ENCODE measurements around the gene DNAJC13.

The DNAJC13 gene

GRCh38 chr3:132486099-132486498 lies 68.8 kb downstream of the DNAJC13 start:
- DNase-seq (ENCODE audit: low read depth in 2 of 2): no peak

GRCh38 chr3:132488151-132488550 lies 70.8 kb downstream of the DNAJC13 start:
- DNase-seq (ENCODE audit: low read depth in 2 of 2): no peak

GRCh38 chr3:132499071-132499470 lies 81.8 kb downstream of the DNAJC13 start:
- no peak for DNase-seq (ENCODE audit: low read depth in 2 of 2)

GRCh38 chr3:132503559-132503958 lies 86.3 kb downstream of the DNAJC13 start:
- DNase-seq (ENCODE audit: low read depth in 2 of 2): no peak

GRCh38 chr3:132504375-132504933 lies 87.2 kb downstream of the DNAJC13 start:
- DNase-seq (ENCODE audit: low read depth in 2 of 2): no peak

GRCh38 chr3:132507657-132508056 lies 90.4 kb downstream of the DNAJC13 start:
- DNase-seq (ENCODE audit: low read depth in 2 of 2): no peak

GRCh38 chr3:132509096-132509495 lies 91.8 kb downstream of the DNAJC13 start:
- DNase-seq (ENCODE audit: low read depth in 2 of 2): no peak

GRCh38 chr3:132509506-132509905 lies 92.2 kb downstream of the DNAJC13 start:
- DNase-seq (ENCODE audit: low read depth in 2 of 2): no peak

GRCh38 chr3:132513057-132513456 lies 95.8 kb downstream of the DNAJC13 start:
- no peak for DNase-seq (ENCODE audit: low read depth in 2 of 2)

GRCh38 chr3:132517311-132517710 lies 100.0 kb downstream of the DNAJC13 start:
- no peak for DNase-seq (ENCODE audit: low read depth in 2 of 2)

GRCh38 chr3:132519914-132520313 lies 102.6 kb downstream of the DNAJC13 start:
- DNase-seq (ENCODE audit: low read depth in 2 of 2): no peak

GRCh38 chr3:132521901-132522300 lies 104.6 kb downstream of the DNAJC13 start:
- DNase-seq (ENCODE audit: low read depth in 2 of 2): no peak

- no peak for DNase-seq (ENCODE audit: low read depth in 2 of 2)
Observed at GRCh38 chr3:132522353-132522752, 105.1 kb downstream of the DNAJC13 start.

- no peak for DNase-seq (ENCODE audit: low read depth in 2 of 2)
Observed at GRCh38 chr3:132530624-132531023, 113.3 kb downstream of the DNAJC13 start.

GRCh38 chr3:132535575-132536441 lies 118.5 kb downstream of the DNAJC13 start:
- peak; percentile 31 to 34 for DNase-seq (ENCODE audit: low read depth in 2 of 2)

- no peak for DNase-seq (ENCODE audit: low read depth in 2 of 2)
Observed at GRCh38 chr3:132536442-132537153, 119.3 kb downstream of the DNAJC13 start.

- DNase-seq (ENCODE audit: low read depth in 2 of 2): no peak
Observed at GRCh38 chr3:132537297-132537696, 120.0 kb downstream of the DNAJC13 start.

GRCh38 chr3:132538072-132538471 lies 120.8 kb downstream of the DNAJC13 start:
- no peak for DNase-seq (ENCODE audit: low read depth in 2 of 2)

- no peak for DNase-seq (ENCODE audit: low read depth in 2 of 2)
Observed at GRCh38 chr3:132539681-132540080, 122.4 kb downstream of the DNAJC13 start.

- DNase-seq (ENCODE audit: low read depth in 2 of 2): no peak
Observed at GRCh38 chr3:132542577-132542976, 125.3 kb downstream of the DNAJC13 start.

- no peak for DNase-seq (ENCODE audit: low read depth in 2 of 2)
Observed at GRCh38 chr3:132543011-132543739, 125.9 kb downstream of the DNAJC13 start.

GRCh38 chr3:132544130-132544529 lies 126.8 kb downstream of the DNAJC13 start:
- DNase-seq (ENCODE audit: low read depth in 2 of 2): no peak
